KMS-11 (cell line): ENCODE data around the gene GALNTL6.

Experiments used
- H2AFZ ChIP-seq: fragments of 200-600 bp; sonication (generic); 2 replicates; pipeline ENCODE4 v1.6.1; 2016; ENCODE audit warnings: antibody characterized with exemption, mixed run types, low read depth
- H3K27ac ChIP-seq: fragments of 200-600 bp; sonication (generic); 2 replicates; pipeline ENCODE4 v1.6.1; 2016; ENCODE audit warnings: mild to moderate bottlenecking, mixed run types
- H3K27me3 ChIP-seq: fragments of 200-600 bp; sonication (generic); 2 replicates; pipeline ENCODE4 v1.6.1; 2017; ENCODE audit warnings: mild to moderate bottlenecking, low read depth, mixed run types, moderate library complexity; ENCODE audit not compliant: insufficient read depth
- H3K36me3 ChIP-seq: fragments of 200-600 bp; sonication (generic); 2 replicates; pipeline ENCODE4 v1.6.1; 2017; ENCODE audit warnings: mild to moderate bottlenecking, mixed run types; ENCODE audit not compliant: insufficient read depth
- H3K4me1 ChIP-seq: fragments of 200-600 bp; sonication (generic); 2 replicates; pipeline ENCODE4 v1.6.1; 2016; ENCODE audit warnings: mild to moderate bottlenecking, low read depth, mixed run types; ENCODE audit not compliant: poor library complexity, severe bottlenecking
- H3K4me2 ChIP-seq: fragments of 200-600 bp; sonication (generic); 2 replicates; pipeline ENCODE4 v1.7.0; 2016; ENCODE audit warnings: mild to moderate bottlenecking, mixed run types
- H3K4me3 ChIP-seq: fragments of 200-600 bp; sonication (generic); IDR thresholded peaks from 2 replicates; pipeline ENCODE4 v1.6.1; 2017; ENCODE audit warnings: low read depth, low read length, mixed read lengths; ENCODE audit not compliant: insufficient read depth
- H3K79me2 ChIP-seq: fragments of 200-600 bp; sonication (generic); 2 replicates; pipeline ENCODE4 v1.6.1; 2016; ENCODE audit warnings: low read depth, mixed run types; ENCODE audit not compliant: insufficient read depth
- H3K9ac ChIP-seq: fragments of 200-600 bp; sonication (generic); 2 replicates; pipeline ENCODE4 v1.6.1; 2016; ENCODE audit warnings: mild to moderate bottlenecking, mixed run types
- H4K20me1 ChIP-seq: fragments of 200-600 bp; sonication (generic); 2 replicates; pipeline ENCODE4 v1.6.1; 2016; ENCODE audit warnings: mild to moderate bottlenecking, mixed run types; ENCODE audit not compliant: insufficient read depth
- TF ChIP-seq, protein P1 (sequence below): fragments of 200-600 bp; sonication (generic); conservative IDR thresholded peaks from 2 replicates; pipeline ENCODE4 v1.6.1; 2017; ENCODE audit warnings: low read depth, mild to moderate bottlenecking, antibody characterized with exemption, low read length, moderate library complexity, mixed read lengths

GALNTL6 gene

DNA sequence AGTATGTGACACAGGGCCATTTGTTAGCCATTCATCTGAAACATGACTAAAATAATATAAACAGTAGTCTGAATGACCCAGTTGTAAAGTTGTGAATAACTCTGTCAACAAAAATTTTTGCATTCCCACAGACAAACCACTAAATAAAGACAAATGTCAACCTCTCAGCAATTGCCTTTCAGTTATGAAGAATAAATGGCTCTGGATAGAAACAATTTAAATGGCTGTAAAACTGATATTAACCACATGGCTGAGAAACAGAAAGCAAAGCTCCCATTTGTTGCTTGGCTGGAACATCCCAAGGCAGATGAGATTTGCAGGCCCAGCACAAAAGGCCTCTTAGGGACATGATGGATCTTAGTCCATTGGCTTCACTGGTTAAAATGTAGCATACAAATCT is 296.3 kb downstream of the GALNTL6 start:
- no peak overlapping the region for H2AFZ ChIP-seq
- TF ChIP-seq, protein P1, sequence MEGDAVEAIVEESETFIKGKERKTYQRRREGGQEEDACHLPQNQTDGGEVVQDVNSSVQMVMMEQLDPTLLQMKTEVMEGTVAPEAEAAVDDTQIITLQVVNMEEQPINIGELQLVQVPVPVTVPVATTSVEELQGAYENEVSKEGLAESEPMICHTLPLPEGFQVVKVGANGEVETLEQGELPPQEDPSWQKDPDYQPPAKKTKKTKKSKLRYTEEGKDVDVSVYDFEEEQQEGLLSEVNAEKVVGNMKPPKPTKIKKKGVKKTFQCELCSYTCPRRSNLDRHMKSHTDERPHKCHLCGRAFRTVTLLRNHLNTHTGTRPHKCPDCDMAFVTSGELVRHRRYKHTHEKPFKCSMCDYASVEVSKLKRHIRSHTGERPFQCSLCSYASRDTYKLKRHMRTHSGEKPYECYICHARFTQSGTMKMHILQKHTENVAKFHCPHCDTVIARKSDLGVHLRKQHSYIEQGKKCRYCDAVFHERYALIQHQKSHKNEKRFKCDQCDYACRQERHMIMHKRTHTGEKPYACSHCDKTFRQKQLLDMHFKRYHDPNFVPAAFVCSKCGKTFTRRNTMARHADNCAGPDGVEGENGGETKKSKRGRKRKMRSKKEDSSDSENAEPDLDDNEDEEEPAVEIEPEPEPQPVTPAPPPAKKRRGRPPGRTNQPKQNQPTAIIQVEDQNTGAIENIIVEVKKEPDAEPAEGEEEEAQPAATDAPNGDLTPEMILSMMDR = no peak
- no peak overlapping the region for H3K9ac ChIP-seq
- H3K27ac ChIP-seq = no peak overlapping the region
- H3K27me3 ChIP-seq = no peaks in the 10 kb centered on the region
- no peak overlapping the region for H3K4me3 ChIP-seq
- H3K36me3 ChIP-seq = no peaks in the 10 kb centered on the region
- H3K4me2 ChIP-seq = no peak overlapping the region
- no peaks in the 10 kb centered on the region for H4K20me1 ChIP-seq
- no peaks in the 10 kb centered on the region for H3K4me1 ChIP-seq
- H3K79me2 ChIP-seq = no peaks in the 10 kb centered on the region

DNA sequence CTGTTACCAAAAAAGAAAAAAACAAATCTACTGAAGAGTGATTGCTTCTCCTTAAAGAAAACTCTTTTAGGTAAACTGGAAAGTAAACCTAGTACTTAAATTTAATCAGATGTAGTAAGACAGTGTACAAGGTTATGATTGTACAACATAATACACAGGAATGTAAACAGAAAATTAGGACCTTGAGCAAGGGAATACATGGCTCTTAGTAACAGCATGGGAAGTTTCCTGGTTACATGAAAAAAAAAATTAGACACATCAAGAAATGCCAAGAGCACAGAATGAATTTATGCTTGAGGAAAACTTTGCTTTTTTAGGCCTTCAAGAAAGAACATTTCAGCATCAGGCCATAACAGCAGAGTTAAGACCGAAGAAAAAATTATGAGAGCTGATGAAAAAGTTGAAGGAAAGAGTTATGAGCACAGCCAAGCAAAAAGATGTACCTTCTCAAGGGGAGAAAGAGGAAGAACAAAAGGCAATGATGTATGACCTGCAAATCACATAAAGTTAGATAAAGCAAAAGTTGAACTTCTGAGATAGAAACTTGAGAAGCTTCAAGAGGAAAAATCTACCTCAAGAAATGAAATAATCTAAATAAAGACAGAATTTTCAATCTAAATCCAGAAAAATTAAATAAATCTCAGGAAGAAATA is 311.6 kb downstream of the GALNTL6 start:
- H3K4me3 ChIP-seq = no peak overlapping the region
- TF ChIP-seq, protein P1 = no peak
- no peak overlapping the region for H2AFZ ChIP-seq
- H3K9ac ChIP-seq = no peak overlapping the region
- no peak overlapping the region for H3K4me2 ChIP-seq
- no peaks in the 10 kb centered on the region for H3K27me3 ChIP-seq
- no peaks in the 10 kb centered on the region; the same call in 1 of the 2 replicates for H4K20me1 ChIP-seq
- H3K4me1 ChIP-seq = no peaks in the 10 kb centered on the region
- H3K27ac ChIP-seq = no peak overlapping the region
- no peaks in the 10 kb centered on the region for H3K36me3 ChIP-seq
- no peaks in the 10 kb centered on the region for H3K79me2 ChIP-seq

DNA sequence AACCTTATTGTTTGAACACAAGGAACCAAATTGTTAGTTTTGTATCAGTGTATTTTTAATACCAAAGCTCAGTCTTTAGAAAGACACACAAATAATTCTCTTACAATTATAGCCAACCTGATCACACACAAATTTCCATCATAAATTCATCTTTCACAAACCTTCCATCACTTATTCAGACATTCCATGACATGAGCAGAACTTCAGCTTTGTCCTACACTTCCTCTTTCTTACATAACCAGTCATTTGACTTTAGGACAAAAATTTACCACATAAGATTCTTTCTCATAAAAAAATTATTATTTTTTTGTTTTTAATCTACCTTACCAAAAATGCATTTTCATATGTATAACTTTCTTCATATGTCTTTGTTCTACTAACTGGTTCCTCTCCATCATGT is 312.2 kb downstream of the GALNTL6 start:
- H3K36me3 ChIP-seq = no peaks in the 10 kb centered on the region
- H3K27ac ChIP-seq = no peak overlapping the region

DNA sequence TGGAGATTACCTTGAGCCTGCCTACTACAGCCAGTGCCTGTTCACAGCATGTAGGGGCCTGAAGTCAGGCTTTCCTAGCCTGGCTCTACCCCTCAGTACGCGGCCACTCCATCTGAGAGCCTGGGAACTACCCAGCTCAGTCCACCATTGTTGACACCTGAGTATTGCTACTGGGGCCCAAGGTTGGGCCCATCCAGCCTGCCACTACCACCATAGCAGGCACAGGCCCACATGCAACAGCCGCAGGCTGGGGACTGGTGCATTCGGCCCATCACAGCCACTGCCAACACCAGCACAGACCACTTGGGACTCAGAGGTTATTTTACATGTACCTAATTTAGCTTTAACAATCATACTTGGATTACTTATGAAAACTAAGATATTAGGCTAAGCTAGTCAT is 314.0 kb downstream of the GALNTL6 start:
- no peak overlapping the region for H3K4me3 ChIP-seq
- H3K27ac ChIP-seq = no peak overlapping the region
- H3K27me3 ChIP-seq = no peaks in the 10 kb centered on the region
- H3K79me2 ChIP-seq = no peaks in the 10 kb centered on the region
- H2AFZ ChIP-seq = no peak overlapping the region
- H3K4me1 ChIP-seq = no peaks in the 10 kb centered on the region
- TF ChIP-seq, protein P1 = no peak
- no peaks in the 10 kb centered on the region; the same call in 1 of the 2 replicates for H4K20me1 ChIP-seq
- no peak overlapping the region for H3K4me2 ChIP-seq
- no peak overlapping the region for H3K9ac ChIP-seq
- H3K36me3 ChIP-seq = no peaks in the 10 kb centered on the region

More for the DNA sequence above, 312.2 kb downstream of the GALNTL6 start:
- Histone ChIP-seq H3K79me2 (no peaks in the 10 kb centered on the region), H3K27me3 (no peaks in the 10 kb centered on the region), H3K4me3 (no peak overlapping the region), H4K20me1 (no peaks in the 10 kb centered on the region; the same call in 1 of the 2 replicates), H2AFZ (no peak overlapping the region), H3K4me2 (no peak overlapping the region), H3K4me1 (no peaks in the 10 kb centered on the region), H3K9ac (no peak overlapping the region)
- TF ChIP-seq, protein P1 = no peak
